HG03095 (cell line): ENCODE results near the gene PLCL1.

Experiments
- ATAC-seq: cut with Tn5 transposase; IDR thresholded peaks from one replicate; pipeline ENCODE4 v1.9.1; 2021; ENCODE audit warnings: moderate library complexity; ENCODE audit not compliant: unreplicated experiment

Gene PLCL1

DNA sequence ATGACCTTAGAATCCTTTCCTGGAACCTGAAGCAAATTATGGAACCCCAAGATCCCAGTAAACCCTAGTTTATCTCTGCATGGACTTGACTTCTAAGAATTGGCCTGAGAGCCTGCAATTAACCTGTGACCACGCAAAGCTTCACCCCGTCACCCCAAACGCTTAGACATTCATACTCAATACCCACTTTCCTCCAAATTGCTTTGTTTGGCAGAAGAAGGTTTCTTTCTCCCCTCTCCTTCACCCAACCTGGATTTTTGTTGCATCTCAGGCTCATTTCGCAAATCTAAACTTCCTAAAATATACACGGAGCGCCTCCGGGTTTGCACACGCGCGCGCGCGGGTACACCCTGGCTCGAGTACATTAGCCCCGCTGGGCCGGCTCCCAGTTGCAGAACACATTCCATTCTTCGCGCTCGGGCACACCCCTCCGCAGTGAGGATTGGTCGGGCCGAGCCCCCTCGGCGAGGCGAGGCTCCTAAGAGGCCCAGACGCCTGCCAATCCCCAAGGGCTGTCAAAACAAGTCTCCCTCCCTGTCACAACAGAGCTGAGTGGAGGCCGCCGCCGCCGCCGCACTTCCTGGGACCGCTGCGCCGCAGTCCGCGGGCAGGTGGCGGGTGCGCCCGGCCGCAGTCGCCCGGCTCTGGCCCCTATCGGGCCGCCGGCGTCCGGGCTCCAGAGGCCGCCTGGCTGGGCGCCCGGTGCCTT, at the start of gene PLCL1:
TSS of gene PLCL1 (plus strand) at position 545 of the 709 bp plus-strand sequence.
- peak; percentile 100 for ATAC-seq

DNA sequence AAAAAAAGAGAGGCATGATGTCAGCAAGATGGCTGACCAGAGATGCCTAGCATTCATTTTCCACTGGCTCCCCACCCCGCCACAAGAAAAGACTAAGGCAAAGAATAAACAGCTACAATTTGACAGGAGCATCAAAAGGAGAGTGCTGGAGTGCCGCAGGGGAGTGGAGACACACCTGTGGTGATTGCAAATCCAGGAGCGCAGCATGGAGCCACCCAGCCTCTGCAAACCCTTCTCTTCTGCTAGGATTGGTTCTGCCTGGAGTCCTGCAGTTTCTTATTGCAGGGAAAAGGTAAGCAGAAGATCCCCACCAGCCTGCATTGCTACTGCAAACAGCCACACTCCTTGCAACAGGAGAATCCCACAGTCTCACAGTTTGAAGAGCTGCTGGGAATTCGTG, 45.4 kb upstream of the PLCL1 start:
- ATAC-seq: no peak

DNA sequence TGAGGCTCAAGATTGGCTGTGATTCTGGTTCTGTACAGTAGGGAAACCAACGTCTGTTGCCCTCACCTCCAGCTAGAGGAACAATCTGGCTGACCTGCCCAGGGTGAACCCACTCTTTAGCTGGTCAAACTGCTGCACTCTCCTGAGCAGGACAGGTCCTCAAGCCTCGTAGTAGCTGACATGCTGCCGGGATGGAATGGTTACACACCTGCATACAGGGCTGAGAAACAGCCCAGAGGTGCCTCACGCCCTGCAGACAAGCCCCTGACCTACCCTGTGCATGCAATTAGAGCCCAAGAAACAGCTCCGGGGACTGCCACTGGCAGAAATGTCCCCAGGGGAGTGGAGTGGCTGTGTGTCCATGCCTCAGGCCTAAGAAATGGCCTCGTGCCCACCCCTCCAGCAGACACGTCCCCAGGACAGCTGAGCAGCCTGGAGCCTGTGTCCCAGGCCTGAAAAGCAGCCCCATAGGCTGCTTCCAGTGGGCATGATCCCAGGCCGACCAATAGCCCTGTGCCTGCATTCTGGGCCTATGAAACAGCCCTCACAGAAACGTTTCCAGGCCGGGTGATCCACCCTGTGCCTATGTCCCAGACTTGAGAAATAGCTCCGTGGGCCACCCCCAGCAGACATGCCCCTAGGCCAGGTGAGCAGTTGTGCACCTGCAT, 44.6 kb upstream of the PLCL1 start:
- ATAC-seq: no peak

DNA sequence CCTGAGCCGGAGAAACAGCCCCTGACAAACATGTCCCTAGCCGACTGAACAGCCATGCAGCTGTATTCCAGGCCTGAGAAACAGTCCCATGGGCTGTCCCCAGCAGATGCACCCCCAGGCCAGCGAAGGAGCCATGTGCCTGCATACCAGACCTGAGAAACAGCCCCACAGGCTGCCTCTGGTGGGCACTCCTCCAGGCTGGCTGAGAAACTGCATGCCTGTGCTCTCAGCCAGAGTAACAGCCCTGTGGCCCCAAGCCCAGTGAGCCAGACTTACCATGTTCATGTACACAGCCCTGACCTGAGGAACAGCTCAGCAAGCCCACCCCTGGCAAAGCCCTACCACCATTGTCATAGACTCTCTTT, 44.1 kb upstream of the PLCL1 start:
- no peak for ATAC-seq

DNA sequence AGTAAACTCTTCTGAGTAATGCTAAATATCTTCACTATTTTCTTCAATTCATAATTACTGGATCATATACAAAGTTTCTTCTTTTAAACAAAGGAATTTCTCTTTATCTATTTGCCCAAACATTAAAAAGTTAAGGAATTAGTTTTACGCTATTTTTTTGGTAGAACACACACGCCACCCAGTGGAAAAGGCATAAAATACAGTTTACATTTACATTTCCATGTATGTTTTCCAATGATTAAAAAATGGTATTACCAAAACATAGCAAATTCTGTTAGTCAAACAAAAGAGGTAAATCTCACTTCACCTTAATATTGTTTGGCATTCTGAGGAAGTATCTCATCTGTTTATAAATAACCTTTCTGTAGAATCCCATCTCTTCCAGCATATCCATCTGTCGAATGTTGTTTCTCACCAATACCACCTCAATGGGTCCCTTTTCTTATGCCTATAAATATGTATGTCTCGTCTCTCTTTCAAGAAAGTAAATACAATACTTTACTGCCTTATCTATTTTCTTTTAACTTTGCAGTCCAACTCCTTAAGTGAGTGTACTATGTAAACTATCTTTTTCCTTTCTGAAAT, 26.5 kb upstream of the PLCL1 start:
- no peak for ATAC-seq

DNA sequence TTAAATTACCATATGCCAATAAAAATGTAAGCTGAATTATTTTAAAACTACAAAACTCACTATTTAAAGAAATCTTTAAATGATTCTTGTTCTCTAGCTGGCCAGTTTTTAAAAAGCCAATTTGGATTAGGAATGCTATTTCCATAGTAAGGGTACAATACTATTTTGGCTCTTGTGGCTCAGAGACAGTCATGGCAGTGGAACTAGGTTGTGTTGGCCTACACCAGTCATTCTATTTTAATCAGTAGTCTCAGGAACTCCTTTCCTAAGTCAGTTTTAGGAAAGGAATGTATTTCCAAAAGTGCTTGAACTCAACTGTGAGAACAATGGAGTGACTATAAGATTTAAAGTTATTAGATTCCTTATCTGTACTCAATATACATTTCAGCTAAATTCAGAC, 25.1 kb upstream of the PLCL1 start:
- ATAC-seq: no peak

DNA sequence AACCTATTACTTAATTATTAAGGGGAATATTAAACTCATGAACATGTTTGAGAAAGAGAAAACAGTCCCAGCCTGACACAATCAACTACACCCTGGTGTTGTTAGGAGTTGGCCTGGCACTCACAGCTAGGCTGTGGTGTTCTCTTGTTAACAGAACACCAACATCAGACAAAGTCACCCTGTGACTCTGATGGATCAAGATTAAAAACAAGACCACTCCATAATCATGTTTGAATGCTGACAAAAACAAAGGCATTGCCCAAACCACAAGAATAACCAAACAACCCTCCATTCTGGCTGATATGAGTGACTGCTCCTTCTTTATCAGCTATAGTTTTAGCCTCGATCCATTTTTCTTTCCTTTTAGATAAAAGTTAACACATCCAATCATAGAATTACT, 22.3 kb upstream of the PLCL1 start:
- no peak for ATAC-seq

DNA sequence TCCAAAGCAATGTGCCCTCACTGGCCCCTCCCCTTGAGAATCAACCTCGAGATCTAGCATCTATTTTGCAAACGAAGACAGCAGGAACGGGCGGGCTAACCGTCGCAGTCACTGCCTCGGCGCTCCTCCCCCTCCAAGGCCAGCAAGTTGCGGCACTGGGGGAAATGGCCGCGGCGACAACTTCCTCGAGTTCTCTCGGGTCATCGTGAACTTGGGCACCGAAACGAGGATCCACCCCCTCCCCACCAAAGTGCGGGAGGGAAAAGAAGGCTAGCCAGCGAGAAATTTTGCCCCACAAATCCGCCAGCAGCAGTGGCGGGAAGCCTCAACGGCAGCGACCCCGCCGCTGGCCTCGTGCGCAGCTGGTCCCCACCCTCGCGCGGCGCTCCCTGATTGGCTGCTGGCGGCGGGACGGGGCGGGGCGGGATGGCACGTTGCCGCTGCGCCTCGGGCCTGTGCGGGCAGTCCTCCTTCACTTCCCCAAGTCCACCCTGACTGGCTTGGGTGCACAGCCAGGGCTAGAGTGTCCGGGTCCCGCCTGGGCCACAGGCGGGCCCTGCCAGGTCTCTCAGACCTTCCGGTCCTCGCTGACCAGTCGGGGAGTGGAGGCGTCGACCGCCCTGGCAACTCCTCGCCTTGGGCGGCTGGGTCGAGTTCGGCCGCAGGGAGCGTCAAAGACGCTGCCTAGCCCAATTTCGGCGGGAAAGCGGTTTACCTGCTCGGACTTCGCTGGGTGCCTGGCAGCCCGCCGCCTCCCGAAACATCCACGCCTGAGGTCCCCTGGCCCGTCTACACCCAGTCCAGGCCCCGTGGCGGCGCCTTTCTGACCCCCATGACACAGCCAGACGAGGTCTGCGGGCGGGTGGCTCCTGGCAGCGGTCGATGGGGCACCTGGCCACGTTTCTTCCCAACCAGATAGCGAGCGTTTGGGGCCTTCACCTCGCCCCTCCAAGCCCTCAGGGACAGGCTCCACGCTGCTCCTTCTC, 19.1 kb upstream of the PLCL1 start, which contains the start of gene BOLL:
TSS of gene BOLL (minus strand) at position 364 of the 986 bp plus-strand sequence. CDS start 3,469 bp downstream, outside the sequence.
- no peak for ATAC-seq

DNA sequence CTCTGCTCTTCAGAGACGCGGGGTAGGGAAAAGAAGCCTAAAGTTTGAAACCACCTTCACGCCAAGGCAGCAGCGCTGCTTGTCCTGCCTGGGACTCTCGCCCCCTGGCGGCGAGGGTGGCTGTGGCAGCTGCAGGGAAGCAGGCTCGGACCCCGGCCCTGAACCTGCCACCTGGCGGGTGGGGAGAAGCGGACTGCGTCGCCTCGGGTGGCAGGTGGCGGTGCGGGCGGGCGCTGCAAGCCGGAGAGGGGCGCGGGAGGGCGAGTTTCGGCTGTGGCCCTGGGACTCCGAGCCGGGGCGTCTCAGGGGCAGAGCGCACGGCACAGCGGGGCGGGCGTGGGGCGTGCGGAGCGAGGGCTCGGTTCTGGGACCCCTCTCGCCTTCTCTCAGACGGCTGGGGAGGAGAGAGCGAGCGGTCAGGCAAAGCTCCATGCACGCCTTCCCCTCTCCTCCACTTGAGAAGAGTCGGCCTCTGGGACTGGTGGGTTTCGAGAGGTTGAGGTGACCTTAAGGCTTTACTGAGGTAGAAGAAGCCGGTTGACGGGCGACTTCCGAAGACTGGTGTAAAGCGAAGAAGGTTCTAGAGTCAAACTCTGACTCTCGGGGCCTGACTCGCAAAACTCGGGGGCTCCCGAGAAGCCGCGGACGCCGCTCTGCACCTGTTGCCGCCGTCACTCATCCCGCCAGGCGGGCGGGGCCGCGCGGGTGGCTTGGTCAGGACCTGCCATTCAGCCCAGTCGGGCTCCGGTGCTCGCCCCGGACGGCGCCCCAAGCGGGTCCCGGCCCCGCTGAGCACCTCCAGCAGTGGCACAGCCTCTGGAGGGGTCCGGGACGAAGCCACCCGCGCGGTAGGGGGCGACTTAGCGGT, 18.1 kb upstream of the PLCL1 start:
- peak; percentile 53 for ATAC-seq

DNA sequence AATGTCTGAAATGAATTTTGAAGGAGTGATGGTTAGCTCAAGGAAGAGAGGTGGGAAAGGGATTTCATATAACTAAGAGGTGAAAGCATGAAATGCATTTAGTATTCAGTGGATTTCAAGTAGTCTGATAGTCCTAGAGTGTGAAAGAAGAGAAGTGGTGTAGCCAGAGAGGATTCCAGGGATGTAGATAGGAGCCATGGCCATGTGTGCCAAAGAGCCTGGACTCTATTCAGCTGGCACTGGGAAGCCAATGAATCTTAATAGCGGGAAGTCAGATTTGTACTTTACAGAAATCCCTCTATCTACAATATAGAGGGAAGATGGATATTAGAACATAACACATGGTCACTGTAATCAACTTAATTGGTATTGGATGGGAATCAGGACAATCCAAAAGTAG, 10.9 kb upstream of the PLCL1 start:
- no peak for ATAC-seq

DNA sequence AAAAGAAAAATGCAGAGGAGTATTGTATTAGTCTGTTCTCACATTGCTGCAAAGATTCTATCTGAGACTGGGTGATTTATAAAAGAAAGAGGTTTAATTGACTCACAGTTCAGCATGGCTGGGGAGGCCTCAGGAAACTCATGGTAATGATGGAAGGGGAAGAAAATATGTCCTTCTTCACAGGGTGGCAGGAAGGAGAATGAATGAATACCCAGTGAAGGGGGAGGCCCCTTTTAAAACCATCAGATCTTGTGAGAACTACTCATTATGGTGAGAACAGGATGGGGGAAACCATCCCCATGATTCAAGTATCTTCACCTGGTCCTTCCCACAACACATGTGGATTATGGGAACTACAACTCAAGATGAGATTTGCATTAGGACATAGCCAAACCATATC, 9.1 kb upstream of the PLCL1 start:
- ATAC-seq: no peak

DNA sequence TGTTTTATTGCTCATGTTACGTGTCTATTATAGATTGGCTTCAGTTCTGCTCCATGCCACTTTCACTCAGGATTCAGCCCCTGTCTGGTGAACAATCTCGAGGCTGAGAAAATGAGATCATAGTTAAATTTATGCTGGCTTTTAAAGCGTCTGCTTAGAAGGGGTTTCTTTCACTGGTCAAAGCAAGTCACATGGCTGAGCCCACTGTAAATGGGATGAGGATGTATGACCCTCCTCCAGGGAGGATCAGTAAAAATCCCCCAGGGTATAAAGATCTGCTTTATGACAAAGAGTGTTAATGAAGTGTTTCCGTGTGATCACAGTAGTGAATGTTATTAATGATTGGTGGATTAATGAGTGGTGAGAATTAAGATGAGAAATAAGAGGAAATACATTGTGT, 6.2 kb upstream of the PLCL1 start:
- ATAC-seq: no peak

DNA sequence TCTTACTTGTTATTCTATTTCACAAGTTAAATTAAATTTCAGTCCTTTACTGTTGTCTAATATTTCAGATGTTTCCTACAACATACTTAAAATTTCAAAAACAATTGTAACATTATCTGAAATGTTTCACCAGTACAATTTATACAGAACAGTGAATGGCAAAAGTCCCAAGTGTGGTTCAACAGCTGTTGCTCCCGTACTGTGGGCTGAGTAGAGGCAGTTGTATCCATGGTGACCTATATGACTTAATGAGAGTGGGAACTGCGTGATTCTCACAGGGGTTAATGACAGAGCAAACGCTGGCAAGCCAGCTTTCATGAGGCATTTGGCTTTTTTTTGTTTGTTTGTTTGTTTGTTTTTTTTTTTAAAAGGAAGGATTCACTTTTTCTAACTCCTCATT, 5.3 kb upstream of the PLCL1 start:
- ATAC-seq: no peak

DNA sequence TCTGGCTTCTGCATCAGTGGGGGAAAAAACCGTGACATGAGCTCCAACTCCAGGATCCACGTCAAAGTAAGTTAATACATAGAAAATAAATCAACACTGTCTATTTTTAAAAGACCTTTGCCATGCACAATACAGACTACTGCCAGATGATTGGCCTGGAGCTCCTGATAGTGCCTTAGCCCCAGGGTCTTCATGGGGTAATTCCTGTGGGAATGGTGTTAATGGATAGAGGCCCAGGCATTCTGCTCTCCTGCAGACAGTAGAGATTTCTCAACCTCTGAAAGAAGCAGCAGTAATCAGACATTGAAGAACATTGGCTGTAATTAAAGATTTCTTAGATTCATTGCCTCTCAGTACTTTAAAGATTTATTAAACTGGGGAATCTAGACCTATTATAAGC, 4.3 kb upstream of the PLCL1 start:
- no peak for ATAC-seq

DNA sequence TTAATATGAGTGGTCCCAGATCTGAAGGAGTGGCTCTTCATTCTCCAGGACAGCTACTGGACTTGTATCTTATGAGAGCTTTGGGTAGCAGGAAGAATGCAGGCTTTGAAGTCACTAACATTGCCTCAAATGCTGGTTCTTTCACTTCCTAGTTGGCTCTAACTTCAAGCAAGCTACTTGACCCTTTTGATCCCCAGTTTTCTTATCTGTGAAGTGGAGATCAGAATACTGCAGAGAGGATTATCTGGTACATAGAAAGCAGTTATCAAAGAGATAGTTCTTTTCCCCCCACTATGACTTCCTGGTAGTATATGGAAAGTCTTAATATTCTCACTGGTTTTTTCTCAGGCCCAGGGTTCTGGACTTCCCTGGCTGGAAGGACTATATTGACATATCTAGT, 3.4 kb upstream of the PLCL1 start:
- no peak for ATAC-seq

DNA sequence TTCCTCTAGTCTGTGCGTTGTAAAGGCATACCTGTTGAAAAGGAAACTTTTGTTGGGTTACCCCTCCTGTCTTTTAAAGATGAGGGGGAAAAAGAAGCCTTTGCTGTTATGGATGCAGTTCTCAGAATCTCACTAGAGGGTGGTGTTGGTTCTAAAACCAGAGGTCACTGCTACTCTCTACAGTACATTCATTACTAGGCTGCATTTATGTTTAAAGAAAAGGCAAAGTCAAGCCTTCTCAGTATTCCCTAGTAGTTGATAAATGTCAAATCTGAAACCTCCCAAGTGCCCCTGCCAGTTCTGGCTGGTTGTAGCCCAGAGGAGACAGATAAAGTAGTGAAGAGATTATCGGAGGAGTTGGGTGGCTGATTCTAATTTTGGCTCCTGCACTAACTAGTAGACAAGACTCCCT, 1.4 kb upstream of the PLCL1 start:
- ATAC-seq: no peak

DNA sequence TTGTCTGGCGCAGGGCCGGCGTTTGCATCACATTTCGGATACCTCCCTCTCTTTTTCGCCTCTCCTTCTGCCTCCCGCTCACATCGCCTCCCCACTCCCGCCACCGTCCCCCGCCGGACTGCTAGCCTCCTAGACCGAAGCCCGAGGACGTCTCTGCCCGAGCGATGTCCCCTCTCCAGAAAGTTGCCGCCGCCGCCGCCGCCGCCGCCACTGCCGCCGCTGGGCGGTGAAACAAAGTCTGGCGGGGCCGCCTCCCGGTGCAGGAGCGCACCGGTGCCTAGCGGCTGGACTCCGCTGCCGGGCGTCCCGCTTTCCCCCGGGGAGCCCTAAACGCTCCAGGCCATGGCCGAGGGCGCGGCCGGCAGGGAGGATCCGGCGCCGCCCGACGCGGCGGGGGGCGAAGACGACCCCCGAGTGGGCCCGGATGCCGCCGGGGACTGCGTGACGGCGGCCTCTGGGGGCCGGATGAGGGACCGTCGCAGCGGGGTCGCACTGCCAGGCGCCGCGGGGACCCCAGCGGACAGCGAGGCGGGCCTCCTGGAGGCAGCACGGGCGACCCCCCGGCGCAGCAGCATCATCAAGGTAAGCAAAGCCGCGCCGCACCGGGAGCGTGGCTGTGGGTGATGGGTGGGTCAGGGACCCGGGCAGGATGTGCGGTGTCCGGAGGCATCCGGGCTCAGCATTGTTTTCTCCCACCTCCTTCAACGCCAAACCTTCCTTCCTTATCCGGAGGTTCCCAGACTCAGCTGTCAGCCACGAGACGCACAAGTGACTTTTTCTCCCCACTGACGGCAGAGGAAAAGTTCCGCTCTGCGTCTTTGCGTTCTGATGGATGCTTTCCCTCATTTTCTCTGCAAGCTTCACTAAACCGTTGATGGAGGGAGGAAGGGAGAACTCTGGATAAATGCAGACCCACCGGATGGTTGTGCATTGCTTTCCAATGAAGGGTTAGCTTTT, 643 bp downstream of the PLCL1 start:
- peak; percentile 30 for ATAC-seq

DNA sequence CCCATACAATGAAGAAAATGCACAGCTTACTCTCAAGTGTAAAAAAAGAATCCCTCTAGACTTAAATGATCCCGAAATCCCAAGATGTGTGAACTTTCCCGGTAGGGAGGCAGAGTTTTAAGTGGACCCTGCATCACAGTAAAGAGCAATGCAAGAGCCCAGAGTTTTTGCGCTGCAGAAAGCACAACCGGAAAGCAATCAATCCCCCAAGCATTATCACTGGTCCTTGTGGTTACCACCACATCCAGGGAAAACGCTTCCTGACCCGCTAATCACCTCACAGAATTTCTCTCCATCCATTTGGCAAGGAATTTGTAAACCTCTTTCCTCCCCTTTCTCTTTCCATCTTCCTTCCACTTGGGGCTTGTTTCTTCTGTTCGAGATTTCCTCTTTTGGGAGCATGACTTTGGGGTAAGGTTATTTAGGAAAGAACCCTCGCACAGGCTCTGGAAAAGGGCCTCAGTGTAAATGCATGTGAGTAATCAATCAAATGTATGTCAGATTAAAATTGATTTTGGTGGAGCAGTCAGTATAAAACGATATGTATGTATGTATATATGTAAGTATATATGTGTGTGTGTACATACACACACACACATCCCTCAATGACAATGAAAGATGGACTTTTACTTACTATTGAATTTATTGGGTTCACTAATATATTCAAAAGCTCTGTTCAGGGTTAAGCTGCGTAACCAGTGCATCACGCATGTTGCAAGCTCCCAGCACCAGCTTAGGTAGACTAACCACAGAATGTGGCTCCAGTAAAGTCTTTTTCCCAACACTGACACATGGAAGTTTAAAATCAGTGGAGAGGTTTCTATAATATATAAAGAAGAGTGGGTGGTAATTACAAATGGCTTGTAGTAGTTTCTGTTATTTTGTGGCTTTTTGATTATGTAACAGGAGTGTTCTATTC, 1.6 kb downstream of the PLCL1 start:
- no peak for ATAC-seq
